Kasumi-1 (cell line): ENCODE results near the gene OR1L6.

Source experiments
- DNase-seq, 2 experiments: peaks; one replicate each; lab custom pipeline; 2025; lab: John Stamatoyannopoulos, UW

The OR1L6 gene

GRCh38 chr9:122742003-122742402, at the start of gene OR1L6:
Gene OR1L6, plus strand, starts transcription at chr9:122742303. Its CDS starts 7,545 bp downstream, at chr9:122749848.
- DNase-seq, result no peak

- no peak for DNase-seq
Measured at GRCh38 chr9:122695696-122696095, 46.4 kb upstream of the OR1L6 start.

- no peak for DNase-seq
Measured at GRCh38 chr9:122718038-122718437, 24.1 kb upstream of the OR1L6 start.

GRCh38 chr9:122719218-122719617, 22.9 kb upstream of the OR1L6 start:
- DNase-seq, result no peak

- no peak for DNase-seq
Measured at GRCh38 chr9:122723690-122724089, 18.4 kb upstream of the OR1L6 start, which contains the start of gene OR1L4. Gene OR1L4, plus strand, starts transcription at chr9:122723990. Its CDS starts 0 bp downstream, at chr9:122723990.

GRCh38 chr9:122754825-122755224, 12.7 kb downstream of the OR1L6 start:
- no peak for DNase-seq

- DNase-seq, result no peak
Measured at GRCh38 chr9:122767817-122768216, 25.7 kb downstream of the OR1L6 start.

GRCh38 chr9:122777052-122777451, 34.9 kb downstream of the OR1L6 start:
- no peak for DNase-seq

GRCh38 chr9:122777935-122778627, 36.0 kb downstream of the OR1L6 start:
- DNase-seq, result no peak

GRCh38 chr9:122779181-122779580, 37.1 kb downstream of the OR1L6 start:
- no peak for DNase-seq

- no peak for DNase-seq
Measured at GRCh38 chr9:122780026-122780425, 37.9 kb downstream of the OR1L6 start.

GRCh38 chr9:122781671-122782070, 39.6 kb downstream of the OR1L6 start:
- no peak for DNase-seq

GRCh38 chr9:122785269-122785668, 43.2 kb downstream of the OR1L6 start:
- no peak for DNase-seq

- no peak for DNase-seq
Measured at GRCh38 chr9:122786338-122786737, 44.2 kb downstream of the OR1L6 start.

- no peak for DNase-seq
Measured at GRCh38 chr9:122788831-122789230, 46.7 kb downstream of the OR1L6 start, which contains the start of gene OR5C1. Gene OR5C1, plus strand, starts transcription at chr9:122788933. Its CDS starts 0 bp downstream, at chr9:122788933.

GRCh38 chr9:122789256-122790046, 47.3 kb downstream of the OR1L6 start:
- no peak for DNase-seq

GRCh38 chr9:122791872-122792669, 50.0 kb downstream of the OR1L6 start:
- no peak for DNase-seq

GRCh38 chr9:122797316-122798063, 55.4 kb downstream of the OR1L6 start:
- no peak for DNase-seq
